Nephron progenitor cell (in vitro differentiated cells): ENCODE data around the gene ARL5A.
A peak's percentile ranks its signal among the peaks of the same experiment; 100 is the strongest.

Experiments
- DNase-seq: peaks from one replicate; pipeline ENCODE4 v3.0.0; 2021
- H3K27ac Mint-ChIP-seq: 2 replicates; pipeline ENCODE4 v1.8.0; 2021; ENCODE audit warnings: mild to moderate bottlenecking, moderate library complexity, mixed read lengths
- H3K27me3 Mint-ChIP-seq: 2 replicates; pipeline ENCODE4 v1.8.0; 2021; ENCODE audit warnings: mild to moderate bottlenecking, low read depth, mixed read lengths; ENCODE audit not compliant: poor library complexity
- H3K36me3 Mint-ChIP-seq: 2 replicates; pipeline ENCODE4 v1.8.0; 2021; ENCODE audit warnings: low read depth, mixed read lengths
- H3K4me1 Mint-ChIP-seq: 2 replicates; pipeline ENCODE4 v1.8.0; 2021; ENCODE audit warnings: mixed read lengths
- H3K4me3 Mint-ChIP-seq: 2 replicates; pipeline ENCODE4 v1.8.0; 2021; ENCODE audit warnings: mild to moderate bottlenecking, moderate library complexity, mixed read lengths
- H3K9me3 Mint-ChIP-seq: 2 replicates; pipeline ENCODE4 v1.8.0; 2021; ENCODE audit warnings: mild to moderate bottlenecking, moderate library complexity, mixed read lengths
- CTCF ChIP-seq: fragments of 200-600 bp; sonication (generic); IDR thresholded peaks from 2 replicates; pipeline ENCODE4 v1.5.0; 2021; ENCODE audit warnings: antibody characterized with exemption

The ARL5A gene

GRCh38 chr2:151770995-151771394 is 57.2 kb downstream of the ARL5A start:
- no peak overlapping the region for H3K27ac Mint-ChIP-seq
- no peaks in the 10 kb centered on the region for H3K27me3 Mint-ChIP-seq
- no peak overlapping the region for H3K4me3 Mint-ChIP-seq
- no peak for DNase-seq
- no peak for TF ChIP-seq CTCF
- H3K36me3 Mint-ChIP-seq: peaks cover 22% of the 10 kb centered on the region
- H3K4me1 Mint-ChIP-seq: peaks cover 21% of the 10 kb centered on the region
- peaks cover 4% of the 10 kb centered on the region for H3K9me3 Mint-ChIP-seq

DNA sequence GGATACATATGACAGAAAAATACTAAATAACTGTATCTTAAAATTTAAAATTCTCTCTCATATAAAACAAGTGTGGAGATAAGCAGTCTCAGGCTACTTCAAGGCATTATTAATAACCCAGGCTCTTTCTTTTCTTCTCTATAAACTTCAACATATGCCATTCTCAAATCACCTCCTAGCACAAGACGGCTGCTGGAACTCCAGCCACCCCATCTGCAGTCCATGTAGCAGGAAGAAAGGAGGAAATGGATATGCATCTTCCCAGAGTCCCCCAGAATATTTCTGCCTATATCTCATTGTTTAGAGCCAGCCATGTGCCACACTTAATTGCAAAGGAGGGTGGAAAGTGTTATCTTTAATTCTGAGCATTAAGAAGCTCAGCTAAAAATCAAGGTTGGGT is 58.6 kb downstream of the ARL5A start:
- TF ChIP-seq CTCF: no peak

GRCh38 chr2:151767536-151767935 is 60.7 kb downstream of the ARL5A start:
- Mint-ChIP-seq H3K4me1 (peaks cover 50% of the 10 kb centered on the region), H3K27me3 (no peaks in the 10 kb centered on the region), H3K4me3 (no peak overlapping the region), H3K36me3 (peaks cover 21% of the 10 kb centered on the region), H3K27ac (no peak overlapping the region), H3K9me3 (peaks cover 3% of the 10 kb centered on the region)
- no peak for DNase-seq
- TF ChIP-seq CTCF: no peak

More for the DNA sequence above, 58.6 kb downstream of the ARL5A start:
- H3K27me3 Mint-ChIP-seq: no peaks in the 10 kb centered on the region
- H3K9me3 Mint-ChIP-seq: peaks cover 3% of the 10 kb centered on the region
- no peak for DNase-seq
- H3K4me1 Mint-ChIP-seq: peaks cover 35% of the 10 kb centered on the region
- no peak overlapping the region for H3K27ac Mint-ChIP-seq
- peaks cover 10% of the 10 kb centered on the region for H3K36me3 Mint-ChIP-seq
- no peak overlapping the region for H3K4me3 Mint-ChIP-seq

DNA sequence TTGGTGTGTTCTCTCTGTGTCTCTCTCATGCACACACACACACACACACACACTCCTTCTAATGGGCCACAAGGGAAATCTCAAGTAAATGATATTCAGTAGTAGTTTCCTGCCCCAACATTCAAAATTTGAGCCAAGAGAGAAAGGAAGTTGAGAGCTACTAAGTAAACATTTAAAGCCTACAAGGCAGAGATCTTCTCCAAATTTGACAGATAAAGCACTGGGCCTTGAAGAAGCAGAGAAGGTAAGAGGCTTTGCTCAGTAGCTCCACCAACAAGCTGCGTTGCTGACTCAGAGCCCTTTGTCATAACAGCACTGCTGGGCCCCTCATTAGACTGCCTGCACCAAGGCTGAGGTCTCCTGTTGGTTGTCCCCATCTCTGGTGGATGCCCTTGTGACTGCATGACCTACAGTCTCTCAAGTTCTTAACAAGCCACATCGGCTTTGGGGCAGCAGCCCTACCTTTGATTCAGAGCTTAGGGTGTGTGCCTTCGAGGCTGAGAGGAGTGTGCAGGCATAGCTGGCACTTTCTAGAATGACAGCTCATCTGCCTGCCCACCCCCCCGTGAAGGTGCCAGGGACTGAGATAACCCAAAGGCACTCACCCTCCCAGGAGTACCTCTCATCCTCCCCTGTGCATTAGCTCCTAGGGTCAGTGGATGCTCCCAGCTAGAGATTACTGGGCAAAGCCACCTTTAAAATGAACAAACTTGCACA is 61.6 kb downstream of the ARL5A start:
- Mint-ChIP-seq H3K36me3 (peaks cover 21% of the 10 kb centered on the region), H3K27me3 (no peaks in the 10 kb centered on the region), H3K27ac (peak overlapping the region; percentile 93), H3K9me3 (peaks cover 3% of the 10 kb centered on the region), H3K4me1 (peaks cover 50% of the 10 kb centered on the region), H3K4me3 (peak overlapping the region; percentile 42)
- no peak for DNase-seq
- TF ChIP-seq CTCF: no peak

DNA sequence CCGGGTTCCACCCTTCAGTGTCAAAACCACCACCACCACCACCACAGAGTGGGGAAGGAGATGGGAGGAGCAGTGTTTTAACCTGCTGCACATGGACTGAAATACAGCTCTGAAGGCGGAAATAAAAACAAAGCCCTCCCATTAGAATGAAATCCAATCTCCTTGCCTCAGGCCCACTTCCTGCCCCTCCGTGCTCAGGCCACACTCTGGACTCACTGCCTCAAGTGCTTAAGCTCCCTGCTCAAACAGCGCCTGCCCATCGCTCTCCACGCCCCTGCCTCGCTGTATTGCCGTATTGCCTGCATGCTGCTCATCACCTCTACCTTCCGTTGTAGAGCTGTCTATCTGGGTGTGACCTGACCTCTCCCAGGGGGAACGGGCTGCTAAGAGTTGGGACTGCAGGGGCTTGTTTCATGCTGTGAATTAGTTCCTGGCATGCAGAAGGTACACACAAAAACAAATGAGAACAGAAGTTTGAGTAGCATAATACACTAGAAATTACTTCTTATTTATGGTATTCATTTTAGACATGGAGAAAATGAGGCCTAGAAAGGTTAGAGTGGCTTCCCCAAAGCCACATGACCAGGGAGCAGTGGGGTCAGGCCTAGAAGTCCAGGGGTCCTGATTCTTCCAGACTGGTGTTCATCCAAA is 62.3 kb downstream of the ARL5A start:
- H3K27me3 Mint-ChIP-seq: no peaks in the 10 kb centered on the region
- H3K36me3 Mint-ChIP-seq: peaks cover 21% of the 10 kb centered on the region
- H3K4me1 Mint-ChIP-seq: peaks cover 55% of the 10 kb centered on the region
- DNase-seq: peak; percentile 62
- H3K9me3 Mint-ChIP-seq: peaks cover 3% of the 10 kb centered on the region
- peak overlapping the region; percentile 93 for H3K27ac Mint-ChIP-seq
- no peak for TF ChIP-seq CTCF
- peak overlapping the region; percentile 42 for H3K4me3 Mint-ChIP-seq

DNA sequence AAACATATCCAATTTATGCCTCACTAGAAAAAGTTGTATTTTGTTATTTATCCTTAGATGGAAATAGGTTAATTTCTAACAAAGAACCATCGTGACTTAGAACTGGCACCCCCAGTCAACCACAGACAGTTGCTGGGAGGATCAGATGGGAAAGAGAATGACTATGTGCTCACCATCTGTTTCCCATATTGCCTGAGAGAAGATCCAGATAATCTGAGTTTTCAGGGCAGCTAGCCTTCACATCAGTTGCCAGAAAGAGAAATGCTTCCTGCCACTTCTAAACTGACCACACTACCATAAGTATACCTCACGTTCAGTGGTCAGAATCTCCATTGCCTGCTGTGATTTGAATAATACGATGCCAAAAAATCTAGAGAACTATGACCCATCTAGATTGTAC is 65.5 kb downstream of the ARL5A start:
- DNase-seq: no peak
- TF ChIP-seq CTCF: no peak
- H3K4me1 Mint-ChIP-seq: peaks cover 68% of the 10 kb centered on the region
- H3K4me3 Mint-ChIP-seq: no peak overlapping the region
- no peak overlapping the region for H3K27ac Mint-ChIP-seq
- H3K9me3 Mint-ChIP-seq: no peaks in the 10 kb centered on the region
- peaks cover 12% of the 10 kb centered on the region for H3K36me3 Mint-ChIP-seq
- no peaks in the 10 kb centered on the region for H3K27me3 Mint-ChIP-seq
